T-helper 1 cell (primary cell): ENCODE results near the gene CHRNE.
A peak's percentile ranks its signal among the peaks of the same experiment; 100 is the strongest.

Experiments
- DNase-seq, 5 donors: peaks; one replicate each; pipeline ENCODE4 v3.0.0-alpha.2; 2012 to 2020

Gene CHRNE

DNA sequence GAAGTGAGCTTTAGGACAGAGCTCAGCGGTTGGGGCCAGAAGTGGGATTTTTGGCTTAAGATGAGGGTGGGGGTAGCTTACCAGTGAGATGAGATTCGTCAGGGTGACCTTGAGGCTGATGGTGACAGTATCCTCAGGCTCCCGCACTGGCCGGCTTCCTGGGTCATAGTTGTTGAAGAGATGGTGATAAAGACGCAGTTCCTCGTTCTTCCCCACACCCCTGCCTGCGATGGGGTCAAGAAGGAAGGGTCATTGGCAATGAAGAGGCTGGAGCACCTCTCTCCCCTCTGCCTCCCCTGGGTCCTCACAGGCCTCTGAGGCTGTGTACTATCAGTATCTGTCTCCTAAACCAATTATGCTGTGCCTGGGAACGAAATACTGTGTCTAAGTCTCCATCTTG lies 358 bp downstream of the CHRNE start:
- DNase-seq: no peak

GRCh38 chr17:4901648-4902344 lies 1.1 kb downstream of the CHRNE start:
- DNase-seq: peak in 1 of 5 donors; percentile 19

DNA sequence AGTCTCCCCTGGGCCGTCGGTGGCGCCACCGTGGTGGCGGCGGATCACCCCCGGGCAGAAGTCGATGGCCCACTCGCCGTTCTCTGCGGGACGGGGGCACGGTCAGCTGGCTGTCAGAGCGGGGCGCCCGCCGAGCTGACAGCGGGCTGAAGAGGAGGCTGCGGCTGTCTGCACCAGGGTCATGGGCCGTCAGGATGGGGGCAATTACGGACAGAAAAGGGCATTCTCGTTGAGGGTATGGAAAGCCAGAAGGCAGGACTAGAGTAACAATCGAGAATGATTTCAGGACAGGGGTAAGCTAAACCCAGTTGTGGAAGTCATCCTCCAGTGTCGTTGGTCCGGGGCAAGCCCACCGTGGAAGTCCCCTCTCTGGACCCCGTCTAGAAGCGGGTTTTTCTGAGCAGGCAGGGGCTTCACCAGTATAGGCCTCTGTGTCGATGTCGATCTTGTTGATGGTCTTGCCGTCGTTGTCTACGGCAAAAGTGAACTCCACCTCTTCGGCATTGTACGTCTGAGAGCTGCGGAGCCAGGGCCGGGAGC lies 1.7 kb downstream of the CHRNE start:
- DNase-seq: no peak

DNA sequence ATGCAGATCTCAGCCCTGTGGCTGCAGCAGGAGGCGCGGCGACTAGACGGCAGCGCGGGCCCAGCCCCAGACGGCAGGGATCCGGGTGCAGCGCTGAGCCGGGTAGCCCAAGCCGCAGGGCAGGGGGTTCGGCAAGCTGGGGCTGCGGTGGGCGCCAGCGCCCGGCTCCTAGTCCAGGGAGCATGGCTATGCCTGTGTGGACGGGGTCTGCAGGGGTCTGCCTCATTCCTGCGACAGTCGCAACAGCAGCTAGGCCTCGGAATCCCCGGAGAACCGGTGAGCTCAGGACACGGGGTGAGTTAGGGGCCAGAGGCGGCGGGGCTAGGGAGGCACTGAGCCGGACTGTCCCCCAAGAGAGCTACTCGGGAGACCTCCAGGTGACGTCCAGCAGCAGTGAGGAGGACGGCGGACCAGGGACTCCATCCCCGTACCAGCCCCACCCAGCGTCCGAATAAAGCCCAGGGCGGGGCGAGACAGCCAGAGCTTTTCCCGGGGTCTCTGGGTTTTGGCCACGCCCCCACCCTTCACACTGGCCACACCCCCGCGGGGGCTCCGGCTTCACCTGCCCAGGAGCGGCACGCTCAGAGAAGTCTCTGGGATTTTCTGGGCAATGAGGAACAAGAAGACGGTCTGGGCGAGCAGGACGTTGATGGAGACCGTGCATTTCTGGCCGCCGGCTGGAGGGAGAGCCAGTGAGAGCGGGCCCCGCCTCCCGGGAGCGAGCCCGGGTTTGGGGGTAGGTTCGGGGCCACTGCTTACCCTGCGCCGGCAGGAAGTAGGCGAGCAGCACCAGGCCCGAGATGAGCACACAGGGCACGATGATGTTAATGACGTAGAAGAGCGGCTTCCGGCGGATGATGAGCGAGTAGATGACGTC lies 2.4 kb downstream of the CHRNE start:
- DNase-seq: peak; percentile 40 to 81 (median 61)

GRCh38 chr17:4899341-4900230 lies 3.3 kb downstream of the CHRNE start, which contains the start of gene C17orf107:
Gene C17orf107, plus strand, starts transcription at chr17:4899536. Its CDS starts 227 bp downstream, at chr17:4899763.
- DNase-seq: peak; percentile 82 to 93 (median 92)

- no peak for DNase-seq
Measured at GRCh38 chr17:4898927-4899326, 4.0 kb downstream of the CHRNE start.

GRCh38 chr17:4898351-4898750 lies 4.5 kb downstream of the CHRNE start:
- no peak for DNase-seq

DNA sequence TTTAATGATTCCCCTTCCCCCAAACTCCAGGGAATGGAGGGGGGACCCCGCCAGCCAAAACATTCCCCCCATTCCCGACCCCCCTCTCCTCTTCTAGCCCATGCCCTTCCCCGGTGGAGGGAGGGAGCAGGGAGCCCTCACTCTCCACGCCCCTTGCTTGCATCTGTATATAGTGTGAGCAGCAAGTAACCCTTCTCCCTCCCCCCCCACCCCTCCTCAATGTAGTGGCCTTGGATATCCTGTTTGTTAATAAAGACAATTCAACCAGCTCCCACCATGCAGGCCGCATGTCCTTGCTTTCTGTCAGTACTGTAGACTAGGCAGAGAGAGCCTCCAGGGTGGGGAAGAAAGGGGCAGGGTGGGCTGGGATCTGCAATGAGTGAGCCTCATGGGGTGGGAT lies 5.1 kb downstream of the CHRNE start:
- no peak for DNase-seq

DNA sequence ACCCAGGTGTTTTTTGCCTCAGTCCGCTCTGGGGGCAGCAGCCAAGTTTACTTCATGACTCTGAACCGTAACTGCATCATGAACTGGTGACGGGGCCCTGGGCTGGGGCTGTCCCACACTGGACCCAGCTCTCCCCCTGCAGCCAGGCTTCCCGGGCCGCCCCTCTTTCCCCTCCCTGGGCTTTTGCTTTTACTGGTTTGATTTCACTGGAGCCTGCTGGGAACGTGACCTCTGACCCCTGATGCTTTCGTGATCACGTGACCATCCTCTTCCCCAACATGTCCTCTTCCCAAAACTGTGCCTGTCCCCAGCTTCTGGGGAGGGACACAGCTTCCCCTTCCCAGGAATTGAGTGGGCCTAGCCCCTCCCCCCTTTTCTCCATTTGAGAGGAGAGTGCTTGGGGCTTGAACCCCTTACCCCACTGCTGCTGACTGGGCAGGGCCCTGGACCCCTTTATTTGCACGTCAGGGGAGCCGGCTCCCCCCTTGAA lies 5.7 kb downstream of the CHRNE start:
- DNase-seq: no peak

- DNase-seq: no peak
Measured at GRCh38 chr17:4896332-4897197, 6.3 kb downstream of the CHRNE start.

DNA sequence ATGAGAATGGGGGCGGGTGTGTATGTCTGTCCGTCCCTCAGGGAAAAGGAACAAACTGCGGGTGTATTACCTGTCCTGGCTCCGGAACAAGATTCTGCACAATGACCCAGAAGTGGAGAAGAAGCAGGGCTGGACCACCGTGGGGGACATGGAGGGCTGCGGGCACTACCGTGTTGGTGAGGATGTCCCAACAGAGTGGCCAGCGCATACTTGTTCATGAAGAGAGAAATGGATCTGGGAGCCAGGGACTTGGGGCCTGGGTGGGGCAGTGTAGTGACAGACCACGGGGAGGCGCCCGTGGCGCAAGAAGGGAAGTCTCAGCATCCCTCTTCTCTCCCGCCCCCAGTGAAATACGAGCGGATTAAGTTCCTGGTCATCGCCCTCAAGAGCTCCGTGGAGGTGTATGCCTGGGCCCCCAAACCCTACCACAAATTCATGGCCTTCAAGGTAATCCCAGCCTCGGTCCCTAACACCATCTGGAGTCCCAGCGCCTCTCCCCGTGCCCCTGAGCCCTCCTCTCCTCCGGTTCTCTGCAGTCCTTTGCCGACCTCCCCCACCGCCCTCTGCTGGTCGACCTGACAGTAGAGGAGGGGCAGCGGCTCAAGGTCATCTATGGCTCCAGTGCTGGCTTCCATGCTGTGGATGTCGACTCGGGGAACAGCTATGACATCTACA lies 7.1 kb downstream of the CHRNE start:
- DNase-seq: no peak

GRCh38 chr17:4895121-4895520 lies 7.8 kb downstream of the CHRNE start:
- DNase-seq: no peak

DNA sequence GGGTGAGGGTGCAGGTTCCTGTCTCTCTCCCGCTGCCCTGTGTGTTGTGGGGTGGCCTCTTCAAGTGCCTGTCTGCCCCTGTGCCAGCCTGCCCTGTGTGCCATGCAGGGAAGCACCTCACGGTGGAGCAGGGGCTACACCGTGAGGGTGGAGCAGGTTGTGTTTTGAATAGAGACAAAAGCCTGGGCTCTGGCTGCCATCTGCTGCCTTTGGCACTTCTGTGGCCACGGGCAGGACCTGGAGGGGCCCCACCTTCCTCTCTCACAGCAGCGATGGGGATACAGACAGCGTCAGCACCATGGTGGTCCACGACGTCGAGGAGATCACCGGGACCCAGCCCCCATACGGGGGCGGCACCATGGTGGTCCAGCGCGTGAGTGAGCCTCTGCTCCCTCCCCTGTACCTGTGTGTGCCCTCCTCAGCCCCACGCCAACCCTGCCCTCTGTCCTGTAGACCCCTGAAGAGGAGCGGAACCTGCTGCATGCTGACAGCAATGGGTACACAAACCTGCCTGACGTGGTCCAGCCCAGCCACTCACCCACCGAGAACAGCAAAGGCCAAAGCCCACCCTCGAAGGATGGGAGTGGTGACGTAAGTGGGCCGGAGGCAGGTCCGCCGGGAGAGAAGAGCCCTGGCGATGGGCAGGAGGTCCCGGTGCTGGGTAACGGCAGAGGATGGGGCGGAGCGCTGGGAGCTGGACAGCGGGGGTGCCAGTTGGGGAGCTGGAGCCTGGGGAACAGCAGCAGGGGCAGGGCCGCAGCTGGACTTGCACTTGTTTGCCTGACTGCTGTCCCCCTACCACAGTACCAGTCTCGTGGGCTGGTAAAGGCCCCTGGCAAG lies 9.0 kb downstream of the CHRNE start:
- no peak for DNase-seq

DNA sequence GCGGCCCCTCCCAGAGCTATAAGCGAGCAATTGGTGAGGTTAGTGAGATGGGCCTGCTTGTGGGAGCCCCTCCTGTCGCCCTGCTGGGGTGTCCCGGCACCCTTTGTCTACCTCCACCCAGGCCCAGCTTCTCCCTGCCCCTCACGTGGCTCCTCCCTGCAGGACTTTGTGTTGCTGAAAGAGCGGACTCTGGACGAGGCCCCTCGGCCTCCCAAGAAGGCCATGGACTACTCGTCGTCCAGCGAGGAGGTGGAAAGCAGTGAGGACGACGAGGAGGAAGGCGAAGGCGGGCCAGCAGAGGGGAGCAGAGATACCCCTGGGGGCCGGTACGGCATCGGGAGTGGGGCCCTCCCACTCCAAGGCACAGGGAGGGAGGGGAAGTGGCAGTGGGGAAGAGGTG lies 9.6 kb downstream of the CHRNE start:
- DNase-seq: no peak

- no peak for DNase-seq
Measured at GRCh38 chr17:4892499-4893221, 10.2 kb downstream of the CHRNE start.

DNA sequence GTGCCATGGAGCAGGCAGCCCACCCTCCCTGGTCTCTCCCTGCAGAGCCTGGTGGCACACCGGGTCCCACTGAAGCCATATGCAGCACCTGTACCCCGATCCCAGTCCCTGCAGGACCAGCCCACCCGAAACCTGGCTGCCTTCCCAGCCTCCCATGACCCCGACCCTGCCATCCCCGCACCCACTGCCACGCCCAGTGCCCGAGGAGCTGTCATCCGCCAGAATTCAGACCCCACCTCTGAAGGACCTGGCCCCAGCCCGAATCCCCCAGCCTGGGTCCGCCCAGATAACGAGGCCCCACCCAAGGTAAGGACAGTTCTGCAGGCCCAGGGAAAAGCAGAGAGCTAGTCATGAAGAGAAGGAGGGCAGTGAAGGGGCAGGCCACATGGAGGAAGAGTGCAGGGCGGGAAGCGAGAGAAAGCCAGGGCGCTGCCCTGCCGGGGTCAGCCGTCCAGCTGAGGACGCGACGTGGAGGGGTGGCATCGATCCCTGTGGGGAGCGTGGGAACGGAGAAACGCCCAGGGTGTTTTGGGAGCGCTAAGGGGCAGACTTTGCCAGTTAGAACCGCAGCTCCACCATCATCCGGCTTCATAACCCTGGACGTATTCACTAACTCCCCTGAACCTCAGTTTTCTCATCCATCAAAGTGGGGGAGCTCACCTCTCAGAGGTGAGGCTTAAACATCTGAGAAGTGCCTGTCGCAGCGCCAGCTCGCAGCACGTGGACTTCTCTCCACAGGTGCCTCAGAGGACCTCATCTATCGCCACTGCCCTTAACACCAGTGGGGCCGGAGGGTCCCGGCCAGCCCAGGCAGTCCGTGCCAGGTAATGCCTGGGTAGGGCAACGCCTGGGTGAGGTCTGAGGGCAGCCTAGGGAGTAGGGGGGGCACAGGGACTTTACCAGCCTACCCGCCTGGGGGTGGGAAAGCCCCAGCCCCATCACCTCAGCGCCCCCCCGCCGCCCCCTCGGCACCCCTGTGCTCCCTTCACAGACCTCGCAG lies 11.2 kb downstream of the CHRNE start:
- DNase-seq: no peak

GRCh38 chr17:4887581-4887980 lies 15.3 kb downstream of the CHRNE start:
- DNase-seq: no peak

GRCh38 chr17:4886830-4887229 lies 16.1 kb downstream of the CHRNE start:
- no peak for DNase-seq
